Measurements from ENCODE around the gene SPATA17. TPM values are rescaled to one million over a fixed set of nuclear protein-coding genes. Genes with fewer than 3 reads are reported as not detected.
"Not testable (repeated sequence)": the region's sequence is repeated elsewhere in the genome, so short reads cannot be mapped to it uniquely, and the experiment has no call there.

The SPATA17 gene
- polyA plus RNA-seq: 1 to 10 TPM in 1 of 4 donors, under 1 TPM in 1, not detected in 2; 0.10 to 2.2 TPM
- long read RNA-seq, donor 1: 0 reads
- long read RNA-seq, donor 2: 0 reads
- long read RNA-seq, donor 3: 0 reads
- long read RNA-seq, donor 4: 0 reads
- long read RNA-seq, donor 5: 0 reads
- long read RNA-seq, donor 6: 0 reads
- long read RNA-seq, donor 7: 0 reads
- long read RNA-seq, donor 8: 0 reads
- long read RNA-seq, donor 9: 0 reads
- long read RNA-seq, donor 10: 0 reads

DNA sequence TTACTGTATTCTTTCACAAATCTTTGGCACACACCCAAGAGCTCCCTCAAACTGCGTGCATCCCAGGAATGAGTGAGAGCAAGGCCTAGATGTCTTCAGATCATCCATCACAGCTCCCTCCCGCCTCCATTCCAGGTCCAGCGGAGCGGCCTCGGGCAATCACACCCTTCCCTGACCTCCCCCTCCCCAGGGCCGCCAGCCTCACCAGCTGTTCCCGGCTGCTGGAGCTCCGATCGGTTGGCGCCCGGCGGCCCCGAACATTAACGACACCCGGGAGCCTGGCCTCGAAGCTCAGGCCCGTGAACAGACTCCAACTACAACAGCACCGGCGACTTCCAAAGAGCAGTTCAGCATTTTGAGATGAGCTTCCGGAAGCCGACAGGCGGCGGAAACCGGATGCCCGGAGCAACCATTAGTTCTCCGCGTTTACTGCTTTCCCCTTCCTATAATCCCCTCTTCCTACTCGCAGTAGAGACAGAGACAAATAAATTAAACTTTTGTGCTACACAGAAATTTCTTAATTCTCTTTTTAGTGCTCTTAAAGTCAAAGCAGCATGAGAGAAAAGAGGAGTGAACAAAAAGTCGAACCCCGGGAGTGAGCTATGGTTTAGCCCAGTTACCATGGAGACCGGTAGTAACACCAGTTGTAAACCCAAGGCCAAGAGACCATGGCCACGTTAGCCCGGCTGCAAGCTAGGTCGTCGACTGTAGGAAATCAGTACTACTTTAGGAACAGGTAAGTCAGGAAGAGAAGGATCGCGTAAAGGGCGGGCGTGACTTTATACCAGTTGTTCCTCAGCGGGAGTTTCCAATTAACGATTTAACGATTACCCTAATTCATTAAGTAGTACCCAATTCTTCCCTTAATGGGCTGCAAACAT lies at the start of gene SPATA17, which contains the start of gene GPATCH2:
SPATA17 (plus strand) TSS at position 634 of the 881 bp plus-strand sequence; CDS start at position 669, 35 bp downstream.
GPATCH2 (minus strand) TSS at position 380 of the 881 bp plus-strand sequence; CDS start at position 261, 119 bp downstream.
- Histone ChIP-seq H3K36me3 (ENCODE audit: control insufficient read depth in 3 of 3, insufficient read depth in 2 of 3, low read depth in 1 of 3, low read length in 3 of 3) (no peaks in the 10 kb centered on the region), H3K27me3 (ENCODE audit: control insufficient read depth in 3 of 3, insufficient read depth in 3 of 3, low read length in 3 of 3) (no peaks in the 10 kb centered on the region), H3K4me1 (ENCODE audit: control insufficient read depth in 3 of 3, insufficient read depth in 2 of 3, low read depth in 1 of 3, low read length in 2 of 3) (peaks cover 0 to 10% (median 6%) of the 10 kb centered on the region in 3 donors), H3K4me3 (ENCODE audit: low read depth in 1 of 3, low read length in 3 of 3) (peak within 1 kb of the TSS; percentile 67 to 92 (median 73)), H3K27ac (ENCODE audit: low read depth in 1 of 3, low read length in 2 of 3) (peak within 1 kb of the TSS; percentile 78 to 93 (median 93)), H3K9me3 (ENCODE audit: control insufficient read depth in 2 of 2, insufficient read depth in 1 of 2, low read depth in 1 of 2, low read length in 1 of 2) (no peaks in the 10 kb centered on the region)
- DNase-seq: peak; percentile 88 to 95
- WGBS, 3 donors: 1% methylated on average over 42 of the region's 42 CpGs
- no peak for FAIRE-seq

DNA sequence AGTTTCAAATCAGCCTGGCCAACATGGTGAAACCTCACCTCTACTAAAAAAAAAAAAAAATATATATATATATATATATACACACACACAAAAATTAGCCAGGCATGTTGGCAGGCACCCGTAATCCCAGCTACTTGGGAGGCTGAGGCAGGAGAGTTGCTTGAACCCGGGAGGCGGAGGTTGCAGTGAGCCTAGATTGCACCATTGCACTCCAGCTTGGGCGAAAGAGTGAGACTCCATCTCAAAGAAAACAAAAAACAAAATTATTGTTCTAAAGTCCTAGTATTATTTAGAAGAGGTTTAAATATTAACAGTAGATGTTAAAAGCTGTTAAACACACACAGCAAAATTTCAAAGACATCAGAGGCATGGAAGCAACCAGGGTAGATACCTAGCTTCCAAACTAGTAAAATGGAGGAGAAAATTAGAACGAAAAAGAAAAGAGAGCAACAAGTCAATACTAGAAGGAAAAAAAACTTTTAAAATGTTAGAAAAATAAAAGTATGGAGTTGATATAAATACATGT lies 46.8 kb upstream of the SPATA17 start:
- not testable (repeated sequence) for DNase-seq; H3K36me3 ChIP-seq (ENCODE audit: control insufficient read depth in 3 of 3, insufficient read depth in 2 of 3, low read depth in 1 of 3, low read length in 3 of 3); H3K9me3 ChIP-seq (ENCODE audit: control insufficient read depth in 2 of 2, insufficient read depth in 1 of 2, low read depth in 1 of 2, low read length in 1 of 2); H3K27ac ChIP-seq (ENCODE audit: low read depth in 1 of 3, low read length in 2 of 3); H3K4me3 ChIP-seq (ENCODE audit: low read depth in 1 of 3, low read length in 3 of 3); FAIRE-seq; H3K4me1 ChIP-seq (ENCODE audit: control insufficient read depth in 3 of 3, insufficient read depth in 2 of 3, low read depth in 1 of 3, low read length in 2 of 3); H3K27me3 ChIP-seq (ENCODE audit: control insufficient read depth in 3 of 3, insufficient read depth in 3 of 3, low read length in 3 of 3)
- WGBS, 3 donors: 95 to 97% (median 97%) methylated on average over 5 of the region's 5 CpGs

DNA sequence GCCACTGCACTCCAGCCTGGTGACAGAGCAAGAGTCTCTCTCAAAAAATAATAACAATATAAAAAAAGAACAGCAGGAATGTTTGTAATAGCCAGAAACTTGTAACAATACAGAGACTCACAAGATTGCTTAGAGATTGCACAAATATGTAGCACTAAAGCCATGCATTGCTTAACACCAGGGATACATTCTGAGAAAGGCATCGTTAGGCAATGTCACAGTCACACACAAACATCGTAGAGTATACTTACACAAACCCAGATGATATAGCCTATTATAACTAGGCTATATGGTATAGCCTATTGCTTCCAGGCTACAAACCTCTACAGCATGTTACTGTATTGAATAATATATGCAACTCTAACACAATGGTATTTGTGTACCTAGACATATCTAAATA lies 45.6 kb upstream of the SPATA17 start:
- Histone ChIP-seq H3K27ac (ENCODE audit: low read depth in 1 of 3, low read length in 2 of 3) (no peak overlapping the region), H3K4me1 (ENCODE audit: control insufficient read depth in 3 of 3, insufficient read depth in 2 of 3, low read depth in 1 of 3, low read length in 2 of 3) (peaks cover 0 to 3% (median 0%) of the 10 kb centered on the region in 3 donors), H3K27me3 (ENCODE audit: control insufficient read depth in 3 of 3, insufficient read depth in 3 of 3, low read length in 3 of 3) (no peaks in the 10 kb centered on the region), H3K9me3 (ENCODE audit: control insufficient read depth in 2 of 2, insufficient read depth in 1 of 2, low read depth in 1 of 2, low read length in 1 of 2) (no peaks in the 10 kb centered on the region), H3K4me3 (ENCODE audit: low read depth in 1 of 3, low read length in 3 of 3) (no peak overlapping the region), H3K36me3 (ENCODE audit: control insufficient read depth in 3 of 3, insufficient read depth in 2 of 3, low read depth in 1 of 3, low read length in 3 of 3) (peaks cover 0 to 4% (median 2%) of the 10 kb centered on the region in 3 donors)
- FAIRE-seq (no peak), DNase-seq (peak in 1 of 2 donors; percentile 28)
- 91 to 98% (median 96%) methylated on average over 2 of the region's 2 CpGs for WGBS, 3 donors

- Histone ChIP-seq H3K4me1 (ENCODE audit: control insufficient read depth in 3 of 3, insufficient read depth in 2 of 3, low read depth in 1 of 3, low read length in 2 of 3) (peaks cover 0 to 3% (median 0%) of the 10 kb centered on the region in 3 donors), H3K4me3 (ENCODE audit: low read depth in 1 of 3, low read length in 3 of 3) (no peak overlapping the region), H3K27ac (ENCODE audit: low read depth in 1 of 3, low read length in 2 of 3) (no peak overlapping the region), H3K9me3 (ENCODE audit: control insufficient read depth in 2 of 2, insufficient read depth in 1 of 2, low read depth in 1 of 2, low read length in 1 of 2) (no peaks in the 10 kb centered on the region), H3K36me3 (ENCODE audit: control insufficient read depth in 3 of 3, insufficient read depth in 2 of 3, low read depth in 1 of 3, low read length in 3 of 3) (peaks cover 0 to 4% (median 2%) of the 10 kb centered on the region in 3 donors), H3K27me3 (ENCODE audit: control insufficient read depth in 3 of 3, insufficient read depth in 3 of 3, low read length in 3 of 3) (no peaks in the 10 kb centered on the region)
- 56 to 70% (median 61%) methylated on average over 4 of the region's 4 CpGs for WGBS, 3 donors
- DNase-seq: no peak
- FAIRE-seq: no peak
Observed at GRCh38 chr1:217586586-217586985, 44.6 kb upstream of the SPATA17 start.

DNA sequence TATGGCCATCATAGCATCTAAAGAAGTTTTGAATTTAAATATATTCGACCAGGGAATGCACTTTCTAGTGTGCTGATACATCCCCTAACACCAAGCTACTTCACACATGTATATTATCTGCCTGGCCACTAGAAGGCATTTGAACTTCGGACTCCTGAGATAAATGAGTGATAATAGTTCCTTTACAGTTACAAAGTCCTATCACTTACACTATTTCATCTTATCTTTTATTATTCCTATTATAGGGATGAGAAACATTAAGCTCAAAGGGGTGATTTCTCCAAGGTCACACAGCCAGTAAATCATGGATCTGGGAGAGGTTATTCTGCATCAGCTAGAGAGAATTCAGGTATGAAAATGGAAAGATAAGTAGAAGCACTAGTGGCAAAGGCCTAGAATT lies 40.5 kb upstream of the SPATA17 start:
- no peaks in the 10 kb centered on the region for H3K9me3 ChIP-seq (ENCODE audit: control insufficient read depth in 2 of 2, insufficient read depth in 1 of 2, low read depth in 1 of 2, low read length in 1 of 2)
- no peak overlapping the region for H3K4me3 ChIP-seq (ENCODE audit: low read depth in 1 of 3, low read length in 3 of 3)
- H3K4me1 ChIP-seq (ENCODE audit: control insufficient read depth in 3 of 3, insufficient read depth in 2 of 3, low read depth in 1 of 3, low read length in 2 of 3): peaks cover 0 to 3% (median 0%) of the 10 kb centered on the region in 3 donors
- DNase-seq (peak; percentile 79 to 90), FAIRE-seq (peak; percentile 55)
- peaks cover 0 to 3% (median 0%) of the 10 kb centered on the region in 3 donors for H3K36me3 ChIP-seq (ENCODE audit: control insufficient read depth in 3 of 3, insufficient read depth in 2 of 3, low read depth in 1 of 3, low read length in 3 of 3)
- H3K27me3 ChIP-seq (ENCODE audit: control insufficient read depth in 3 of 3, insufficient read depth in 3 of 3, low read length in 3 of 3): no peaks in the 10 kb centered on the region
- H3K27ac ChIP-seq (ENCODE audit: low read depth in 1 of 3, low read length in 2 of 3): no peak overlapping the region
- WGBS, 3 donors: 18 to 72% (median 27%) methylated on average over 2 of the region's 2 CpGs

GRCh38 chr1:217599154-217599553 lies 32.0 kb upstream of the SPATA17 start:
- no peak overlapping the region for H3K4me3 ChIP-seq (ENCODE audit: low read depth in 1 of 3, low read length in 3 of 3)
- H3K9me3 ChIP-seq (ENCODE audit: control insufficient read depth in 2 of 2, insufficient read depth in 1 of 2, low read depth in 1 of 2, low read length in 1 of 2): no peaks in the 10 kb centered on the region
- H3K36me3 ChIP-seq (ENCODE audit: control insufficient read depth in 3 of 3, insufficient read depth in 2 of 3, low read depth in 1 of 3, low read length in 3 of 3): peaks cover 0 to 12% (median 0%) of the 10 kb centered on the region in 3 donors
- H3K27me3 ChIP-seq (ENCODE audit: control insufficient read depth in 3 of 3, insufficient read depth in 3 of 3, low read length in 3 of 3): no peaks in the 10 kb centered on the region
- FAIRE-seq (no peak), DNase-seq (no peak)
- H3K4me1 ChIP-seq (ENCODE audit: control insufficient read depth in 3 of 3, insufficient read depth in 2 of 3, low read depth in 1 of 3, low read length in 2 of 3): peaks cover 0 to 2% (median 0%) of the 10 kb centered on the region in 3 donors
- no peak overlapping the region for H3K27ac ChIP-seq (ENCODE audit: low read depth in 1 of 3, low read length in 2 of 3)
- WGBS, 3 donors: 74 to 92% (median 87%) methylated on average over 2 of the region's 2 CpGs

GRCh38 chr1:217602380-217602779 lies 28.8 kb upstream of the SPATA17 start:
- no peaks in the 10 kb centered on the region for H3K9me3 ChIP-seq (ENCODE audit: control insufficient read depth in 2 of 2, insufficient read depth in 1 of 2, low read depth in 1 of 2, low read length in 1 of 2)
- DNase-seq (peak in 1 of 2 donors; percentile 2), FAIRE-seq (no peak)
- peaks cover 0 to 8% (median 4%) of the 10 kb centered on the region in 3 donors for H3K36me3 ChIP-seq (ENCODE audit: control insufficient read depth in 3 of 3, insufficient read depth in 2 of 3, low read depth in 1 of 3, low read length in 3 of 3)
- peaks cover 0 to 2% (median 0%) of the 10 kb centered on the region in 3 donors for H3K4me1 ChIP-seq (ENCODE audit: control insufficient read depth in 3 of 3, insufficient read depth in 2 of 3, low read depth in 1 of 3, low read length in 2 of 3)
- no peak overlapping the region for H3K4me3 ChIP-seq (ENCODE audit: low read depth in 1 of 3, low read length in 3 of 3)
- no peak overlapping the region for H3K27ac ChIP-seq (ENCODE audit: low read depth in 1 of 3, low read length in 2 of 3)
- no peaks in the 10 kb centered on the region for H3K27me3 ChIP-seq (ENCODE audit: control insufficient read depth in 3 of 3, insufficient read depth in 3 of 3, low read length in 3 of 3)

GRCh38 chr1:217605390-217605789 lies 25.8 kb upstream of the SPATA17 start:
- DNase-seq (no peak), FAIRE-seq (no peak)
- Histone ChIP-seq H3K27me3 (ENCODE audit: control insufficient read depth in 3 of 3, insufficient read depth in 3 of 3, low read length in 3 of 3) (no peaks in the 10 kb centered on the region), H3K4me3 (ENCODE audit: low read depth in 1 of 3, low read length in 3 of 3) (no peak overlapping the region), H3K4me1 (ENCODE audit: control insufficient read depth in 3 of 3, insufficient read depth in 2 of 3, low read depth in 1 of 3, low read length in 2 of 3) (peaks cover 0 to 2% (median 0%) of the 10 kb centered on the region in 3 donors), H3K36me3 (ENCODE audit: control insufficient read depth in 3 of 3, insufficient read depth in 2 of 3, low read depth in 1 of 3, low read length in 3 of 3) (peaks cover 0 to 6% (median 3%) of the 10 kb centered on the region in 3 donors), H3K9me3 (ENCODE audit: control insufficient read depth in 2 of 2, insufficient read depth in 1 of 2, low read depth in 1 of 2, low read length in 1 of 2) (no peaks in the 10 kb centered on the region), H3K27ac (ENCODE audit: low read depth in 1 of 3, low read length in 2 of 3) (no peak overlapping the region)
- 88 to 100% (median 90%) methylated on average over 1 of the region's 1 CpG for WGBS, 3 donors

Measured in small intestine (tissue), 16 donors.